Fibroblast of mammary gland (primary cell): ENCODE data around the gene SMC6.

Experiments used
- DNase-seq: peaks from one replicate; pipeline ENCODE4 v3.0.0-alpha.2; 2010; ENCODE audit warnings: low read depth
- H3K4me3 ChIP-seq: 2 replicates; pipeline ENCODE4 v1.5.1; 2011; ENCODE audit warnings: low read depth, mild to moderate bottlenecking, low read length, moderate library complexity; ENCODE audit not compliant: control insufficient read depth
- TF ChIP-seq, protein P1 (sequence below): conservative IDR thresholded peaks from 2 replicates; pipeline ENCODE4 v1.5.1; 2011; ENCODE audit warnings: low read depth, low read length, inconsistent platforms; ENCODE audit not compliant: control insufficient read depth, insufficient read depth

The SMC6 gene

DNA sequence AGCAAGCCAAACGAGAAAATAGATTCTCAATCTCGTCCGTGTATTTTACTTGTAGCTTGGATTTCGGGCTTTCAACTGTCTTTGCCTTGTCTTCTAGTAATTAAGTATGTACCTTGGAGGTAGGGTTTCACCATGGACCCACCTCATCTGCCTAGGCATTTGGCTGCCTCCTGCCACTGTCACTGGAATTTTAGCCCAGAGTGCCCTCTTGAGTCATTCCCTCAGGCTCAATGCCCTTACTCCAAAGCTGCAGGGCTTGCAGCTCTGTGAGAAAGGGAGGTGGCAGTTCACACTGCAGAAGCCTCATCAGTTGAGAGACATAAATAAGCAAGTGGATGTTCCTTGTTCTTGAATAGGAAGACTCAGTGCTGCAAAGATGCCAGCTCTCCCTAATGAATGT, 123.5 kb downstream of the SMC6 start:
- DNase-seq, result no peak
- no peak overlapping the region for H3K4me3 ChIP-seq
- TF ChIP-seq, protein P1, sequence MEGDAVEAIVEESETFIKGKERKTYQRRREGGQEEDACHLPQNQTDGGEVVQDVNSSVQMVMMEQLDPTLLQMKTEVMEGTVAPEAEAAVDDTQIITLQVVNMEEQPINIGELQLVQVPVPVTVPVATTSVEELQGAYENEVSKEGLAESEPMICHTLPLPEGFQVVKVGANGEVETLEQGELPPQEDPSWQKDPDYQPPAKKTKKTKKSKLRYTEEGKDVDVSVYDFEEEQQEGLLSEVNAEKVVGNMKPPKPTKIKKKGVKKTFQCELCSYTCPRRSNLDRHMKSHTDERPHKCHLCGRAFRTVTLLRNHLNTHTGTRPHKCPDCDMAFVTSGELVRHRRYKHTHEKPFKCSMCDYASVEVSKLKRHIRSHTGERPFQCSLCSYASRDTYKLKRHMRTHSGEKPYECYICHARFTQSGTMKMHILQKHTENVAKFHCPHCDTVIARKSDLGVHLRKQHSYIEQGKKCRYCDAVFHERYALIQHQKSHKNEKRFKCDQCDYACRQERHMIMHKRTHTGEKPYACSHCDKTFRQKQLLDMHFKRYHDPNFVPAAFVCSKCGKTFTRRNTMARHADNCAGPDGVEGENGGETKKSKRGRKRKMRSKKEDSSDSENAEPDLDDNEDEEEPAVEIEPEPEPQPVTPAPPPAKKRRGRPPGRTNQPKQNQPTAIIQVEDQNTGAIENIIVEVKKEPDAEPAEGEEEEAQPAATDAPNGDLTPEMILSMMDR, result no peak

DNA sequence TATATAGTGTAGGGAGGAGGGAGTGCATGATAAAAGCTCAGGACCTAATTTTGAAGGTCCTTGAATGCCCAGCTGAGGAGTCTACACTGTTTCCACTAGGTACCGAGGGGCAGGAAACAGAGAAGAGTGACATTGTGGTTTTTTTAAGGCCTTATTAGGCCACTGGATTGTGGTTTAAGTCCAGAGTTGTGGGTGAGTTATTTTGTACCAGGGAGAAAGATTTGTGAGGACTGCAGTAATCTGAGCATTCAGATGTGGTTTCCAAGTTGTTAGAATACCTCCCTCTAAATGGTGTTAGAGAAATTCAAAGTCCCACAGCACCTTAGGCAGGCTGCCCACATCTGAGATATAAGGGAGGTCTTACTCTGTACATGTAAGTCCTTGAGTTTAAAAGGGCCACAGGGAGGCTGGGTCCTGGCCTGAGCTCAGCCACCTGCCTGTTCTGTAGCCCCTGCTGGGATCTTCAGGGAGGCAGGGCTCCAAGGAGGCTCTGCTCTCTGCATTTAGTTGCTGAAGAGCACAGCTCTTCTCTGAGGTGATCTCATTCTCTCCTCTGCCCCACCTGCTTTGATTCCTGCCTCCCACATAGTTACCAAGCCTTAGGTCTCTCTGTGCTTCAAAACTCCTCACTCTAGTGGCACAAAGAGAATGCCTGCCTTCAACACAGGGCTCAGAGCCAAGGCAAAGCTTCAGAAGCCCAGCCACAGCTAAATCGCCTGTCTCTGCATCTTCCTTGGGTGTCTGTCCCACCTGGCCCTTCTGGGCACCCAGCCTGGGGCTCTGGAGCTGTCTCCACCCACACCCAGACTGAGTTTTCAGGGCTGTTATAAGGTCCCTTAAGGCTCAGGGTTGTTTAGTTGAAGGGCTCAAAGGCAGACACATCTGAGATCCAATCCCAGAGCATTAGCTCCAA, 125.0 kb downstream of the SMC6 start:
- TF ChIP-seq, protein P1, result no peak

GRCh38 chr2:17627434-17627833, 126.2 kb downstream of the SMC6 start:
- TF ChIP-seq, protein P1, result no peak
- no peak overlapping the region for H3K4me3 ChIP-seq
- no peak for DNase-seq

More for the DNA sequence above, 125.0 kb downstream of the SMC6 start:
- no peak for DNase-seq
- no peak overlapping the region for H3K4me3 ChIP-seq

DNA sequence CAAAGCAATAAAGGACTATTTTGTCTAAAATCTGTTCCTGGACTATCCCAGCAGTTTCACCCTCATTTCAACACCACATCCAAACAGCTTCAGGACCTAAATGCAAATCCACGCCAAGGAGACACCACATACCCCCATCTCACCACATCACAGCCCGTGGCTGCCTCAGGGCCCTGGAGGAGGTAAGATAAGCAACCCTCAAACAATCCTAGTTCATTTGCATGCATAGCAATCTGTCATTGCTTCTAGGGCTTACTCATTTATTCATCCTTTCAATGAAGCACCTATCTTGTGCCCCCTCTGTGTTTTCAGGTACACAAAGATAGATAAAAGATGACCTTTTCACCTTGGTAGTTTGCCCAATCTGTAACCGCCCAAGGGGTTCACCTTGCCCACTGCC, 126.6 kb downstream of the SMC6 start:
- TF ChIP-seq, protein P1, result no peak
- H3K4me3 ChIP-seq, result no peak overlapping the region
- DNase-seq, result no peak

DNA sequence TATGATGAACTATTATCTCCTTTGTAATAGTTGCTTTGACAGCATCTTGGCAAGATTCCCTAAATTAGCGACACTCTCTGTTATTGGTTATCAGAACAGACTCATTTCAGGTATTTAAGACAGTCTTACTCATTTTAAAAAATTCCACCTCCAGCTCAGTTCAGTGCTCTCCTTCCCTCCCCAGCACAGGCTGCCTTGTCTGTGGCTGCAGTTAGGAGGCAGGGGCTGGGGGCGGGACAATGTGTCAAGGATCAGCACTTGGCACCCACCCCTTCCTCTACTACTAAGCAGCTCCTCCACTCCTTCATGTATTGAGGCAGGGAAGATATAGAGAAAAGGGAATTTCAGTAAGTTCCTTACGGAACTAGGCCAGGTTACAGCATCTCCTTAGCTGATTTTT, 128.2 kb downstream of the SMC6 start:
- no peak overlapping the region for H3K4me3 ChIP-seq
- no peak for DNase-seq
- TF ChIP-seq, protein P1, result no peak

- H3K4me3 ChIP-seq, result no peak overlapping the region
- DNase-seq, result peak; percentile 76
- TF ChIP-seq, protein P1, result no peak
These were observed 131.8 kb downstream of the SMC6 start for GRCh38 chr2:17621781-17622180.

- TF ChIP-seq, protein P1, result no peak
- no peak overlapping the region for H3K4me3 ChIP-seq
- peak; percentile 65 for DNase-seq
These were observed 132.8 kb downstream of the SMC6 start for GRCh38 chr2:17620841-17621240.
